OCI-LY1 (cell line): ENCODE measurements around the gene FAM222B.

Source experiments
- H2AFZ ChIP-seq: fragments of 200-600 bp; sonication (generic), shearing (Covaris generic); 2 replicates; pipeline ENCODE4 v1.6.0; 2014; ENCODE audit warnings: antibody characterized with exemption, mild to moderate bottlenecking, low read length
- H3F3A ChIP-seq: fragments of 200-600 bp; sonication (generic), shearing (Covaris generic); 2 replicates; pipeline ENCODE4 v1.6.0; 2014; ENCODE audit warnings: mild to moderate bottlenecking, antibody characterized with exemption, low read length, moderate library complexity; ENCODE audit not compliant: insufficient read depth
- H3K27ac ChIP-seq: fragments of 200-600 bp; sonication (generic); 2 replicates; pipeline ENCODE4 v1.5.1; 2014; ENCODE audit warnings: low read length, mixed run types, mild to moderate bottlenecking, low read depth; ENCODE audit not compliant: poor library complexity, severe bottlenecking
- H3K27me3 ChIP-seq: fragments of 200-600 bp; sonication (generic); 2 replicates; pipeline ENCODE4 v1.6.0; 2014; ENCODE audit warnings: antibody characterized with exemption, mild to moderate bottlenecking, low read length, moderate library complexity; ENCODE audit not compliant: insufficient read depth
- H3K36me3 ChIP-seq: fragments of 200-600 bp; sonication (generic); 2 replicates; pipeline ENCODE4 v1.6.1; 2014; ENCODE audit warnings: mild to moderate bottlenecking, antibody characterized with exemption, low read length, moderate library complexity, mixed read lengths; ENCODE audit not compliant: insufficient read depth
- H3K4me1 ChIP-seq: fragments of 200-600 bp; sonication (generic); 2 replicates; pipeline ENCODE4 v1.5.1; 2014; ENCODE audit warnings: mild to moderate bottlenecking, low read length, moderate library complexity; ENCODE audit not compliant: insufficient read depth, severe bottlenecking
- H3K4me2 ChIP-seq: fragments of 200-600 bp; sonication (generic), shearing (Covaris generic); 2 replicates; pipeline ENCODE4 v1.6.1; 2014; ENCODE audit warnings: low read length
- H3K4me3 ChIP-seq: fragments of 200-600 bp; sonication (generic); 2 replicates; pipeline ENCODE4 v1.5.1; 2014; ENCODE audit warnings: low read length, low read depth, mild to moderate bottlenecking, mixed read lengths; ENCODE audit not compliant: poor library complexity, severe bottlenecking
- H3K79me2 ChIP-seq: fragments of 200-600 bp; shearing (Covaris generic); 2 replicates; pipeline ENCODE4 v1.6.1; 2016; ENCODE audit warnings: mixed run types, low read length, mixed read lengths; ENCODE audit not compliant: insufficient read depth
- H3K9ac ChIP-seq: fragments of 200-600 bp; sonication (generic), shearing (Covaris generic); 2 replicates; pipeline ENCODE4 v1.6.1; 2014; ENCODE audit warnings: mild to moderate bottlenecking, low read length, mixed read lengths
- H3K9me2 ChIP-seq: fragments of 200-600 bp; sonication (generic), shearing (Covaris generic); 2 replicates; pipeline ENCODE4 v1.6.1; 2014; ENCODE audit warnings: low read depth, mild to moderate bottlenecking, low read length, mixed read lengths
- H3K9me3 ChIP-seq: fragments of 200-600 bp; shearing (Covaris generic); 2 replicates; pipeline ENCODE4 v1.6.1; 2014; ENCODE audit warnings: low read length, mixed read lengths
- H4K20me1 ChIP-seq: fragments of 200-600 bp; sonication (generic), shearing (Covaris generic); 2 replicates; pipeline ENCODE4 v1.6.0; 2016; ENCODE audit warnings: mild to moderate bottlenecking, low read length; ENCODE audit not compliant: insufficient read depth
- CTCF ChIP-seq: fragments of 200-600 bp; sonication (generic), shearing (Covaris generic); IDR thresholded peaks from 2 replicates; pipeline ENCODE4 v1.5.1; 2017; ENCODE audit warnings: mild to moderate bottlenecking, antibody characterized with exemption, low read length, moderate library complexity, mixed read lengths
- EZH2 ChIP-seq: fragments of 200-600 bp; sonication (generic), shearing (Covaris generic); IDR thresholded peaks from 2 replicates; pipeline ENCODE4 v1.8.0; 2017; ENCODE audit warnings: borderline replicate concordance, mixed run types, mild to moderate bottlenecking, antibody characterized with exemption, low read length, moderate library complexity, mixed read lengths

Gene FAM222B

GRCh38 chr17:28854457-28855335, 12.1 kb upstream of the FAM222B start, which contains the start of gene ERAL1:
Gene ERAL1, plus strand, starts transcription at chr17:28855016. Its CDS starts 19 bp downstream, at chr17:28855035.
- Histone ChIP-seq H3K4me2 (peak within 1 kb of the TSS; percentile 95), H3K27me3 (no peaks in the 10 kb centered on the region), H3K79me2 (no peaks in the 10 kb centered on the region; the same call in 1 of the 2 replicates), H3K9ac (peak within 1 kb of the TSS; percentile 90), H3F3A (no peaks in the 10 kb centered on the region), H4K20me1 (no peaks in the 10 kb centered on the region), H3K4me1 (peaks cover 19% of the 10 kb centered on the region), H3K36me3 (peaks cover 22% of the 10 kb centered on the region), H3K9me3 (no peaks in the 10 kb centered on the region), H3K4me3 (peak within 1 kb of the TSS; percentile 92), H3K9me2 (no peaks in the 10 kb centered on the region), H2AFZ (peak within 1 kb of the TSS; percentile 27), H3K27ac (peak within 1 kb of the TSS; percentile 43)
- no peak for TF ChIP-seq EZH2
- no peak for TF ChIP-seq CTCF

GRCh38 chr17:28853295-28853694, 10.7 kb upstream of the FAM222B start:
- Histone ChIP-seq H3K4me2 (no peak overlapping the region), H3K36me3 (peaks cover 12% of the 10 kb centered on the region), H3K27ac (no peak overlapping the region), H3K4me1 (peaks cover 19% of the 10 kb centered on the region), H3K9me3 (no peaks in the 10 kb centered on the region), H3K27me3 (no peaks in the 10 kb centered on the region), H3K4me3 (no peak overlapping the region), H3K9ac (no peak overlapping the region), H2AFZ (no peak overlapping the region), H4K20me1 (no peaks in the 10 kb centered on the region), H3K79me2 (no peaks in the 10 kb centered on the region; the same call in 1 of the 2 replicates), H3F3A (no peaks in the 10 kb centered on the region), H3K9me2 (no peaks in the 10 kb centered on the region)
- TF ChIP-seq EZH2, result no peak
- TF ChIP-seq CTCF, result no peak

- TF ChIP-seq CTCF (no peak), EZH2 (no peak)
- no peaks in the 10 kb centered on the region for H4K20me1 ChIP-seq
- no peaks in the 10 kb centered on the region for H3K36me3 ChIP-seq
- no peaks in the 10 kb centered on the region for H3K9me2 ChIP-seq
- no peaks in the 10 kb centered on the region for H3K27me3 ChIP-seq
- no peak overlapping the region for H3K27ac ChIP-seq
- no peak overlapping the region for H3K4me2 ChIP-seq
- no peak overlapping the region for H3K9ac ChIP-seq
- H3K79me2 ChIP-seq, result no peaks in the 10 kb centered on the region
- H3F3A ChIP-seq, result no peaks in the 10 kb centered on the region
- no peak overlapping the region for H3K4me3 ChIP-seq
- peaks cover 10% of the 10 kb centered on the region for H3K4me1 ChIP-seq
- H3K9me3 ChIP-seq, result no peaks in the 10 kb centered on the region
- H2AFZ ChIP-seq, result no peak overlapping the region
These were observed 6.7 kb upstream of the FAM222B start for GRCh38 chr17:28849281-28849680.
